Measurements from ENCODE around the gene ERICH4.
"Not testable (repeated sequence)": the region's sequence is repeated elsewhere in the genome, so short reads cannot be mapped to it uniquely, and the experiment has no call there.

Gene ERICH4

GRCh38 chr19:41436674-41436951 lies 6.3 kb upstream of the ERICH4 start:
- no peak for DNase-seq

- no peak for DNase-seq
Observed at GRCh38 chr19:41437944-41438574, 4.9 kb upstream of the ERICH4 start.

- peak; percentile 97 for DNase-seq
Observed at GRCh38 chr19:41439441-41440222, 3.3 kb upstream of the ERICH4 start, which contains the start of gene DMAC2. Gene DMAC2 (minus strand): TSS chr19:41439912. CDS start chr19:41439899, 13 bp downstream.

GRCh38 chr19:41441321-41441945 lies 1.5 kb upstream of the ERICH4 start:
- DNase-seq = no peak

GRCh38 chr19:41443813-41444455 lies 978 bp downstream of the ERICH4 start:
- no peak for DNase-seq

- no peak for DNase-seq
Observed at GRCh38 chr19:41445575-41445974, 2.6 kb downstream of the ERICH4 start.

GRCh38 chr19:41447732-41448332 lies 4.9 kb downstream of the ERICH4 start:
- no peak for DNase-seq

GRCh38 chr19:41449079-41449864 lies 6.3 kb downstream of the ERICH4 start:
- DNase-seq = peak; percentile 55

- DNase-seq = no peak
Observed at GRCh38 chr19:41449865-41450178, 6.9 kb downstream of the ERICH4 start.

- no peak for DNase-seq
Observed at GRCh38 chr19:41452584-41453275, 9.8 kb downstream of the ERICH4 start.

GRCh38 chr19:41455936-41456335 lies 13.0 kb downstream of the ERICH4 start:
- no peak for DNase-seq

GRCh38 chr19:41456342-41456918 lies 13.5 kb downstream of the ERICH4 start:
- DNase-seq = no peak

GRCh38 chr19:41457241-41457640 lies 14.3 kb downstream of the ERICH4 start:
- no peak for DNase-seq

GRCh38 chr19:41462497-41462896 lies 19.5 kb downstream of the ERICH4 start:
- DNase-seq = no peak

GRCh38 chr19:41463257-41464256 lies 20.6 kb downstream of the ERICH4 start:
- not testable (repeated sequence) for DNase-seq

GRCh38 chr19:41476583-41476982 lies 33.6 kb downstream of the ERICH4 start:
- no peak for DNase-seq

GRCh38 chr19:41478171-41478570 lies 35.2 kb downstream of the ERICH4 start:
- no peak for DNase-seq

- DNase-seq = no peak
Observed at GRCh38 chr19:41478875-41479756, 36.2 kb downstream of the ERICH4 start.

- no peak for DNase-seq
Observed at GRCh38 chr19:41479757-41480191, 36.8 kb downstream of the ERICH4 start.

Measured in SHP77 treated with DMSO at 0.1 percent for 48 hours (cell line).